Measurements from ENCODE around the gene PNPLA8. TPM values are rescaled to one million over a fixed set of nuclear protein-coding genes. Genes with fewer than 3 reads are reported as not detected.

PNPLA8 gene
- total and polyA plus RNA-seq, 2 of the 4 experiments (the other 2 are of a cell fraction): 7.0 to 14.5 TPM

DNA sequence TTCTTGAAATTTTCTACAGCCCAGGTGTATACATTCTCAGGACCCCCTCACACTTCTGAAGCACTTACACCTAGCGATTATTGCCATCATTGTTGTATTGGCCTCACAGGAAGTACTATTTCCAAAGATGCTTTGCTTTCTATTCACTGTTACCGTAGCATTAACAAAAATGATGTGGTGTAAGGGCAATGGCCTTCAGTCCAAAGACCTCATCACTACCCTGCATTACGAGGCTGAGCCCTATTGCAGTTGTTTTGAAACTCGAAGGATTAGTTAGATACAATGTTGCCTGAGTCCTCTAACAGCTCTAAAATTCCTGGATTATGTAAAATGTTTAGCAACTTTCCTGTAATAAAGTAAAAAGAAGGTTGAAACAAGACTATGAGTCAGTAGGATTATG lies 72.6 kb downstream of the PNPLA8 start:
- no CpG with 5 or more reads among the region's 4 CpGs for WGBS, 2 experiments (ENCODE audit: extremely low coverage in 2 of 2, insufficient read length in 1 of 2)
- no peak overlapping the region for H3K27ac ChIP-seq (ENCODE audit: insufficient read depth, low read length)
- H2BK20ac ChIP-seq (ENCODE audit: low read depth, low read length): no peak overlapping the region
- H4K91ac ChIP-seq (ENCODE audit: insufficient read depth, low read depth, low read length): no peak overlapping the region
- no peak overlapping the region for H2AFZ ChIP-seq (replicated peaks; ENCODE audit: low read length, poor library complexity)
- ChIA-PET POLR2A (ENCODE audit: unreplicated experiment) (no interaction called here), CTCF (interaction anchor here (1.1 to 1.3 kb wide), 4 partner anchors 11 to 50 kb away, joined by 3 to 4 read pairs (median 3); no protein-coding TSS in a partner anchor)
- no peaks in the 10 kb centered on the region; the same call in 1 of the 2 replicates for H3K4me1 ChIP-seq (ENCODE audit: control insufficient read depth, insufficient read depth, low read length)
- DNase-seq (no peak), ATAC-seq (ENCODE audit: low read depth) (no peak)
- no peak overlapping the region for H2AK9ac ChIP-seq (replicated peaks; ENCODE audit: low read depth, low read length, poor library complexity)
- no peak overlapping the region for H3K18ac ChIP-seq (ENCODE audit: low read depth, low read length)
- no peak overlapping the region for H2BK120ac ChIP-seq (ENCODE audit: low read depth, low read length)
- H2BK15ac ChIP-seq (ENCODE audit: low read depth, low read length): no peak overlapping the region
- no peak overlapping the region for H3K4me3 ChIP-seq (ENCODE audit: insufficient read depth, low read depth, low read length)
- dilution Hi-C loops (cut with HindIII; ENCODE audit: low sequenced_read_pairs, unreplicated experiment): no loop called here
- no peak overlapping the region for H3K14ac ChIP-seq (replicated peaks; ENCODE audit: low read depth, low read length)
- no peaks in the 10 kb centered on the region for H4K20me1 ChIP-seq (ENCODE audit: insufficient read depth, low read length)
- peaks cover 53% of the 10 kb centered on the region for H3K27me3 ChIP-seq (ENCODE audit: control insufficient read depth, insufficient read depth, low read length)
- TF ChIP-seq FOS (IDR thresholded peaks at IDR 0.05; ENCODE audit: low read depth, low read length) (no peak), BHLHE40 (IDR thresholded peaks at IDR 0.05; ENCODE audit: low read depth, low read length) (no peak), RAD21 (IDR thresholded peaks at IDR 0.05; ENCODE audit: low read length) (no peak), CHD1 (IDR thresholded peaks at IDR 0.05; ENCODE audit: low read depth, low read length) (no peak), USF2 (IDR thresholded peaks at IDR 0.05; ENCODE audit: low read depth, low read length) (no peak), RFX5 (IDR thresholded peaks at IDR 0.05; ENCODE audit: low read depth, low read length) (no peak), MAFK (IDR thresholded peaks at IDR 0.05; ENCODE audit: low read depth, low read length) (no peak)
- H2BK5ac ChIP-seq (ENCODE audit: low read depth, low read length, poor library complexity, severe bottlenecking): no peak overlapping the region
- BruUV-seq (replicated peaks): no TSS peak
- H4K8ac ChIP-seq (ENCODE audit: low read depth in 2 of 2, low read length in 2 of 2): no peak overlapping the region
- H3K9me1 ChIP-seq (ENCODE audit: insufficient read depth, low read length): no peaks in the 10 kb centered on the region; the same call in 1 of the 2 replicates
- no peak overlapping the region for H3K4me2 ChIP-seq (ENCODE audit: low read depth, low read length)
- no peaks in the 10 kb centered on the region for H3K9me3 ChIP-seq (ENCODE audit: control insufficient read depth, insufficient read depth, low read length)
- no peak overlapping the region for H3K23ac ChIP-seq (ENCODE audit: low read depth, low read length)
- in situ Hi-C loops (cut with MboI; ENCODE audit: low sequenced_read_pairs): no loop called here
- H4K5ac ChIP-seq (ENCODE audit: low read depth, low read length): no peak overlapping the region
- no peak overlapping the region for H3K4ac ChIP-seq (ENCODE audit: low read depth, low read length)
- H3K9ac ChIP-seq (ENCODE audit: low read depth, low read length): no peak overlapping the region
- H3K79me1 ChIP-seq (ENCODE audit: low read depth in 1 of 2, low read length in 2 of 2): no peaks in the 10 kb centered on the region
- H3K36me3 ChIP-seq (ENCODE audit: control insufficient read depth, insufficient read depth, low read length): no peaks in the 10 kb centered on the region
- intact Hi-C loops (cut with micrococcal nuclease): no loop called here
- no peak overlapping the region for H3K56ac ChIP-seq (ENCODE audit: extremely low read depth, insufficient read depth, low read length)
- no peak overlapping the region for H2AK5ac ChIP-seq (ENCODE audit: low read depth, low read length)

Measured in IMR-90 (cell line).